GM18508 (cell line): Measurements from ENCODE around the gene EFNA4.

Experiments used
- ATAC-seq: cut with Tn5 transposase; IDR thresholded peaks from one replicate; pipeline ENCODE4 v1.9.1; 2021; ENCODE audit warnings: moderate number of reproducible peaks; ENCODE audit not compliant: insufficient read depth, unreplicated experiment

EFNA4 gene

DNA sequence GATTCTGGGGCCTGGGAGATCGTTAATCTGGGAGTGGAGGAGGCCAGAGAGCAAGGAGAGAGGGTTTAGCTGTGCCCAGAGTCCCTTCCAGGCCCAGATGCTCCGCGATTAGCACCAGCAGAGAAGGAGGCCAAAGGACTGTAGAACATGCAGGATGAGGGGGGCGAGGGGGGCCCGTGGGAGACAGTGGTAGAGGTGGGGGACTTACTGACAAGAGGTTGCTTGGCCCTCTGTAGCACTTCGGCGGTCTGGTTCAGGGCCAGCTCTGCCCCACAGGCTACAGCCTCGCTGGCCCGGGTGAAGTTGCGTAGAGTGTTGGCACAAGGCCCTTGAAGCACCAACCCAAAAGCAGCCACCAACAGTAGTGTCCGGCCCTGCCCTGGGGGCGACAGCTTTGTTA lies 30.7 kb upstream of the EFNA4 start:
- no peak for ATAC-seq

DNA sequence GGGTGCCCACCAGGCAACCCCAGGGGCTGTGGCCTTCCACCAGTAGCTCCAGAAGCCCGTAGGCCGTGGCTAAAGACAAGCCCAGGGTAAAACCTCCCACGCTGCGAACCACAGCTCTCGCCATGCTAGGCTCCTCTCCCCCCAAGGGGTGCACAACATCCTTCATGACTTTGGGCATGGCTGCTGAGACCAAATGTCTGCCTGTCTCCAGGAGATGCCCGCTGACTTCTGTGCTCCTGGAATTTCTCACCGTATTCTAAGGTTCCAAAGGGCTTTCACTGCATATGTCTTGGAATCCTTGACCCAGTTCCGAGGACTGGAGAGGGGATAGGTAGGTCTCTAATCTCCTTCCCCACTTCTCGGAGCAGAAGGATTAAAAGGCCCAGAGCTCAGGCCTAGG lies 30.0 kb upstream of the EFNA4 start, which contains the start of the genes DCST1 and DCST2:
Gene DCST1, plus strand, starts transcription at position 301 of the 400 bp plus-strand sequence. CDS start 213 bp downstream, outside the sequence.
Gene DCST2, minus strand, starts transcription at position 258 of the 400 bp plus-strand sequence. Its CDS starts 80 bp downstream, at position 178.
- no peak for ATAC-seq

DNA sequence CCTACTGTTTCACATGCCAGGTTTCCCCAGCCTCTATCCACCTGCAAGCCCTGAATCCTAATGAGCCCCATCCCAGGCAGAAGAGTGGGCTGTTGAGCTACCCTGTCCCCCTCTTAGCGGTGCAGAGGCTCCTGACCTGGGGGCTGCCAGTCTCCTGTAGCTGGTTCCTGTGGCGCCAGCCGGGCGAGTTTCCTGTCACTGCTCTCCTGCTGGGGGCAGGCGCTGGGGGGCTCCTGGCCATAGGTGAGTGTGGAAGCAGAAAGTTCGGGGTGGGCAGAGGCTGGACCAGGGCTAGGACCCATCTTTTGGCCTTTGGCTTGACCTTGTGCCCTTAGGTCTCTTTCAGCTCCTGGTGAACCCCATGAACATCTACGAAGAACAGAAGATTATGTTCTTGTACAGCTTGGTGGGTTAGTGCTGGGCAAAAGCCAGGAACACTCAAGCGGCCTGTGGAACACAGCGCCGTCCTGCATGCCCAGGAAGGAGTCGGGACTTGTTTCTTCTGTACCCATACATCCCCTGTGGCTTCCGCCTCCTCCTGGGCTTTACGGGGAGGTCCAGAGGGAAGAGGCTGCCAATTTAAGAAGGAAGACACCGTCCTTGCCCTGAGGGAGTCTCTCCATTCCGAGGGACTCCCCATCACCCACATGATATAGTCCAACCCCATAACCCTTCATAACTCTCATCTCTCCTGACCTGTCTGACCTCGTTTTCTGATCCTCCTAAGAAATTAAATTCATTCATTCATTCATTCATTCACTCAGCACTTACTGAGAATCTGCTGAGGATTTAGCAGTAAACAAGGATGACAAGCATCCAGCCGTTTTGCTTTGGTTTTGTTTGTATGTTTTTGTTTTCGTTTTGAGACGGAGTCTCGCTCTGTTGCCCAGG lies 29.0 kb upstream of the EFNA4 start:
- no peak for ATAC-seq

GRCh38 chr1:155035936-155036335 lies 27.6 kb upstream of the EFNA4 start:
- ATAC-seq = no peak

- no peak for ATAC-seq
Observed at GRCh38 chr1:155037043-155037442, 26.5 kb upstream of the EFNA4 start.

DNA sequence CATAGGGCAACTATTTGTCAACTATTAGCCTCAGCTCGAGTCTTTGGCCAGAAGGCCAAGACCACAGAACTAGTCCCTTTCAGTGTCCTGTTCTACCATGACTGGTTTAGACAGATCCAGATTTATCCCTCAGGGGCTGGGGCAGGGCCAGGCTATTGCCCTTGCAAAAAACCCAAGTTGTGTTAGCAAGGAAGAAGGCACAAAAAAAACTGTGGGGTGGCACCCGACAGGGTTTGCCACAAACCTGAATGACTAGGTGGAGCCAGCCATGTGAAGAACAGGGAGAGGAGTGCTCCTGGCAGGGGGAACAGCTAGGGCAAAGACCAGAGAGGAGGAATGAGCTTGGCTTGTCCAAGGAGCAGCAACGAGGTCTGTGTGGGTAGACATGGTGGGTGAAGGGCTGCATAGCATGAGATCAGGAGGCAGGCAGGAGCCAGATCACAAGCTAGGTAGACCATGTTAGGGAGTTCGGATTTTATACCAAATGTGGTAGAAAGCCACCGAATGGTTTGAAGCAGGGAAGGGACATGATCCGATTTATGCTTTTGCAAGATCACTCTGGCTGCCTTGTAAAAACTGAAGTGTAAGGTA lies 25.6 kb upstream of the EFNA4 start:
- ATAC-seq = no peak

- ATAC-seq = no peak
Observed at GRCh38 chr1:155038602-155039307, 24.8 kb upstream of the EFNA4 start.

DNA sequence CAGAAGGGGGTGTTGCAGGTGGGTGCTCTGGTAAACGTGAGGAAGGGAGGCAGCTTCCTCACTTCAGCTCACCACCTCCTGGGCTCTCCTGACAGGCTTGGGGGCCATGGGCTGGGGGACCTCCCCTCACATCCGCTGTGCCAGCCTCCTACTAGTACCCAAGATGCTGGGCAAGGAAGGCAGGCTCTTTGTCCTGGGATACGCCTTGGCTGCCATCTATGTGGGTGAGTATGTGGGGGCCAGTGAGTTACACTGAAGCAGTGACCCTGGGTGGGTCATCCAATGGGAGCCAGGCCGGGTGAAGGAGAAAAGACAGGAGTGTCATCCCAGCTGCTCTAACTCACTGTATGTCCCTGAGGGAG lies 24.3 kb upstream of the EFNA4 start:
- no peak for ATAC-seq

GRCh38 chr1:155040358-155041093 lies 23.0 kb upstream of the EFNA4 start:
- ATAC-seq = no peak

- no peak for ATAC-seq
Observed at GRCh38 chr1:155042789-155043188, 20.8 kb upstream of the EFNA4 start.

GRCh38 chr1:155043301-155043702 lies 20.2 kb upstream of the EFNA4 start:
- no peak for ATAC-seq

GRCh38 chr1:155043793-155044192 lies 19.7 kb upstream of the EFNA4 start:
- ATAC-seq = no peak

DNA sequence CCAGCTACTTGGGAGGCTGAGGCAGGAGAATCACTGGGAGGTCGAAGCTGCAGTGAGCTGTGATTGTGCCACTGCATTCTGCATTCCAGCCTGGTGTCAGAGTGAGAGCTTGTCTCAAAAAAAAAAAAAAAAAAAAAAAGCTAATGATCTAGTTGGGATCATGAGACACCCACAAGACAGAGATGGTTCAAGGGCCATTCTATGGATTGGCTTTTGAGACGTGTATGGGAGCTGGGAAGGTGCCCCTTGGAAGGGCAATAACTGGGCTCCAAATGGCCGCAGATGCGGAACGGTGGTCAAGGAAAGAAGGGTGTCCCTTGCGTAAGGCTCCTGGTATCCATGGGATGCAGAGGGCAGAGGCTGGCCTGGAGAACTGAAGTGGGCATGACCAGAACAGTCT lies 19.2 kb upstream of the EFNA4 start:
- no peak for ATAC-seq

DNA sequence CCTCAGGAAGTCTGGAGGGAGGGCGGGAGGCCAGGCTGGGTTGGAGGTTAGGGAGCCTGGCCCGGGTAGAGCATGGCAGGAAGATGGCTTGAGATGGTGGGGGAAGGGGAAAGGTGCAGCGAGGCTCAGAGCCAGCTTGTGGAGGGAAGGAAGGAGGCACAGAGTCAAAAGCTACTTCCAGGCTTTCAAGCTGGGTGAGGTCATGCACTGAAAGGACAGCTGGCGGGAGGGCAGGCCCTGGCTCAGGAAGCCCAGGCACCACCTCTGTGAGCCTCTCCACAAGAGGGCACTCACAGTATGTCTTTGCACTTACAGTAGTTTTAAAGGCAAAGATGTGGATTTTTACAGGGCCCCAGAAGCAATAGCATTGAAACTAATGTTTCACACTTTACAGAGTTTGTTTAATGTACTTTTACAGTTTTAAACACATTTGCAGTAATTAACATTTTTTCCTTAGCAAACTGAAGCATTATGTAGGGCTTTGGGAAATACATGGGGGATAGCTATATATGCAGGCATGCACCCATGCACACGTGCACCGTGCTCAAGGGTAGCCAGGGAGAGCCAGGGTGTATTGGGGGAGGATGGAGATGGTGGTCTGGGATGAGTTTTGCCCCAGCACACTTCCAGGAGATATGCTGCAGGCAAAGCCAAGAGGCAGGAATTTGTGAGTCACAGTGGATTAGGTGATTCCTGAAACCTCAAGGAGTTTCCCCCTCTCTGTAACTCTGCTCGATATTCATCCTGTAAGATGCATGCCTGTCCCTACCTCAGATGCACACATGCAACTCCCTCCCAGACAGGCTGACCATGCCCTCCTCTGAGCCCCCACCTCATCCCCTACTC lies 18.5 kb upstream of the EFNA4 start:
- no peak for ATAC-seq

DNA sequence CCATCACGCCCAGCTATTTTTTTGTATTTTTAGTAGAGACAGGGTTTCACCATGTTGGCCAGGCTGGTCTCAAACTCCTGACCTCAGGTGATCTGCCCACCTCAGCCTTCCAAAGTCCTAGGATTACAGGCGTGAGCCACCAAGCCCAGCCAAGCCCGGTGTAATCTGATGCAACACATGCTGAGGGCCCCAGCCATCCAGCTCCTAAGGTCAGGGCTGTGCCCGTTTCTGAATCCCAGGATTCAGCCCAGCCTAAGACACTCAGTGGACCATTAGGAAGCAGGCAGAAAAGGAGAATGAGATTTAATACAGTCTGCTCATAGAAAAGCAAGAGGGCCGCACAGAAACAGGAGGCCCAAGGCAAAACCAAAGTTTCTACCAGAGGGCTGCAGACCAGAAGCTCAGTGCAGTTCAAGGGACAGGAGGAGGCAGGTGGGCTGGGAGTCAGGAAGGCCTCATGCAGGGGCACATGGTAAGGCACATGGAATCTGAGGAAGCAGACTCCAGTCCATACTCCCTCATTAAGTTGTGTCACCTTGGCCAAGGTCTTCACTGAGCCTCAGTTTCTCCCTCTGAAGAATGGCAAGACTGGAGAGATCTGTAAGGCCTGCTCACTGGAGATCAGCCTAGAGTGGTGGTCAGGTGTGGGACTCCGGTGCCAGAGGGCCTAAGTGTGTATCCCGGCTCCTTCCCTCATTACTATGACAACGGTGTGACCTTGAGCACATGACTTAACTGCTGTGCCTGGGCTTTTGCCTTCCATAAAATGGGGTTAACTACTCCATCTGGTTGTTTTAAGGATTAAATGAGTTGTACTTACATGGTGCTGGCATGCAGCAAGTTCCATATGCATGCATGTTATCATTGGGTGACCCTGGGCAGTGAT lies 14.8 kb upstream of the EFNA4 start:
- ATAC-seq = no peak

- ATAC-seq = no peak
Observed at GRCh38 chr1:155049651-155050559, 13.6 kb upstream of the EFNA4 start.

DNA sequence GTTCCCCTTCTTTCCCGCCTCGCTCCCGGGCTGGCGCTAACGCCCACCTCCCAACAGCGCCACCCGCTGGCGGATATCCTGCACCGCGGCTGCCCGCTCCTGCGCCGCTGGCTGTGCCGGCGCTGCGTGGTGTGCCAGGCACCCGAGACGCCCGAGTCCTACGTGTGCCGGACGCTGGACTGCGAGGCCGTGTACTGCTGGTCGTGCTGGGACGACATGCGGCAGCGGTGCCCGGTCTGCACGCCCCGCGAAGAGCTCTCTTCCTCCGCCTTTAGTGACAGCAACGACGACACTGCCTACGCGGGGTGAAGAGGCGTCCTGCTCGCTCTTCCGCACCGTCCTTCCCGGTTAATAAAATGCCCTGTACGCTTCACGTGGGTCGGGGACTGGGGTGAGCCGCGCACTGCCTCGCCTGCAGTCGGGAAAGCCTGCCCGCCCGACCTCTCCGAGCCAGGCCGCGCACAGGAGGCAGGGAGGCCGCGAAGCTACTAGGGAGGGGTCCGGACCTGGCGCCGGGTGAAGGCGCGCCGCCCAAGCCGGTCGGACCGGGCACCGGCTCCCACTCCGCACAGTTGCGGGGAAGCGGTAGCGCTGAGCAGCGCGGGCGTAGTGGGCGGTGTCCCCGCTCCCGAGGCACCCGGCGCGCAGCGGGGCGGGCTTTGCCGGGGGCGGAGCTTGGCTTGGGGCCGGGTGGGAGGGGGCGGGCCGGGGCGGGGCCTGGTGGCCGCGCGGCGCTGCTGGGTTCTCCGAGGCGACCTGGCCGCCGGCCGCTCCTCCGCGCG lies 12.8 kb upstream of the EFNA4 start, which contains the start of gene ADAM15:
Gene ADAM15, plus strand, starts transcription at position 757 of the 782 bp plus-strand sequence. CDS start 71 bp downstream, outside the sequence.
- no peak for ATAC-seq
